GM13977 (cell line): ENCODE data around the gene LIMK1.
"Not testable (repeated sequence)": the region's sequence is repeated elsewhere in the genome, so short reads cannot be mapped to it uniquely, and the experiment has no call there.

Experiments used
- DNase-seq: peaks from one replicate; pipeline ENCODE4 v3.0.0; 2012; ENCODE audit warnings: low spot score
- in situ Hi-C: fragments of 300-500 bp; cut with MboI; formaldehyde crosslinking; loops from one replicate; pipeline ENCODE4 v1.12.0; 2022; ENCODE audit warnings: low sequenced_read_pairs, low pct_unique_long_range_greater_than_20kb, mixed read lengths, inconsistent platforms; ENCODE audit not compliant: unreplicated experiment
- TF ChIP-seq, protein P1 (sequence below): IDR thresholded peaks from 2 replicates; pipeline ENCODE4 v1.5.1; 2012; ENCODE audit warnings: mild to moderate bottlenecking, control low read depth; ENCODE audit not compliant: insufficient read depth; ENCODE audit errors: extremely low read depth, missing control alignments

Gene LIMK1

GRCh38 chr7:74042746-74043522 is 40.7 kb upstream of the LIMK1 start:
- in situ Hi-C loops = no loop called here
- no peak for DNase-seq
- TF ChIP-seq, protein P1, sequence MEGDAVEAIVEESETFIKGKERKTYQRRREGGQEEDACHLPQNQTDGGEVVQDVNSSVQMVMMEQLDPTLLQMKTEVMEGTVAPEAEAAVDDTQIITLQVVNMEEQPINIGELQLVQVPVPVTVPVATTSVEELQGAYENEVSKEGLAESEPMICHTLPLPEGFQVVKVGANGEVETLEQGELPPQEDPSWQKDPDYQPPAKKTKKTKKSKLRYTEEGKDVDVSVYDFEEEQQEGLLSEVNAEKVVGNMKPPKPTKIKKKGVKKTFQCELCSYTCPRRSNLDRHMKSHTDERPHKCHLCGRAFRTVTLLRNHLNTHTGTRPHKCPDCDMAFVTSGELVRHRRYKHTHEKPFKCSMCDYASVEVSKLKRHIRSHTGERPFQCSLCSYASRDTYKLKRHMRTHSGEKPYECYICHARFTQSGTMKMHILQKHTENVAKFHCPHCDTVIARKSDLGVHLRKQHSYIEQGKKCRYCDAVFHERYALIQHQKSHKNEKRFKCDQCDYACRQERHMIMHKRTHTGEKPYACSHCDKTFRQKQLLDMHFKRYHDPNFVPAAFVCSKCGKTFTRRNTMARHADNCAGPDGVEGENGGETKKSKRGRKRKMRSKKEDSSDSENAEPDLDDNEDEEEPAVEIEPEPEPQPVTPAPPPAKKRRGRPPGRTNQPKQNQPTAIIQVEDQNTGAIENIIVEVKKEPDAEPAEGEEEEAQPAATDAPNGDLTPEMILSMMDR = no peak

GRCh38 chr7:74043523-74043951 is 40.1 kb upstream of the LIMK1 start:
- no peak for DNase-seq
- TF ChIP-seq, protein P1 = no peak
- in situ Hi-C loops = no loop called here

DNA sequence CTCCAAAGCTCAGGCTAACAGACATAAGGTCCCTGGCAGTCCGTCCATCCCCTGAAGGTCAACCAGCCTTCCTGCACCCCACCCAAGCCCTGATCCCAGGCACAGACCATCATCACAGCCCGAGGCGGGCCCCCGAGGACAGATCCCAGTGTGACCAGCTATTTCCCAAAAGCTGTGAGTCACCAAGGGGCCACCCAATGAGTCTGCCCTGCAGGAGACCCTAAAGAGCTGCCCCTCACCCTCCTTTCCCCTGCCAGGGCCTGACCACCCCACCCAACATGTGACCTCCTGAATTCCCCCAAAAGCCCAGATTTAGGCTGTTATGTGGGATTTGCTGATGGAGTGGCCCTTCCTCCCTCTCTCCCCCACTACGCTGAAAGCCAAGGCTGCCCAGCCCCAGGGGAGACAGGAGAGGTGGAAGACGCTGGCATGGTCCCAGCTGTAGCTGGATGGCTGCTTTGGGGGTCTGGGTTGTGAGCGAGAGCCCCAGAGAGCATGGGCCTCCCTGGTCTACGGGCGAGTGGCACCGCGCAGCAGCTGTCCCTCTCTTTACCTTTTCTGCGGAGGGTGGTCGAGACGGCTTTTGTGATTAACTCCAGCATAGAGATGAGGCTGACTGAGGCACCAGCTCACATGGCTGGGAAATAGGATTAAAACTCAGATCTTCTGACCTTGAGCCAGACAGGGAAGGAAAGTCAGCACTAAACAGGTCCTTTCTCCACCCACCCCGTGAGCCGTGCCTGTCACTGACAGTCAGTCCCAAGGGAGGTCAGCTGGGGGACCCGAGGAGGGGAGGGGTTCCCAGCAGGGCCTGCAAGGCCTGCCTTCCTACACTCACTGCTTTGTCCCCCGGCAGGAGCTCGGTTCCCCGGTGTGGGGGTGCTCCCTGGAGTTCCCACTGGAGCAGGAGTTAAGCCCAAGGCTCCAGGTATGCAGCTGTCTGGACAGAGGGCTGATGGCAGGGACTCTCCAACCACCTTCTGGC is 38.9 kb upstream of the LIMK1 start:
- in situ Hi-C loops = no loop called here
- DNase-seq = no peak
- TF ChIP-seq, protein P1 = no peak

GRCh38 chr7:74046581-74046980 is 37.0 kb upstream of the LIMK1 start:
- DNase-seq, in situ Hi-C loops: not testable (repeated sequence)

DNA sequence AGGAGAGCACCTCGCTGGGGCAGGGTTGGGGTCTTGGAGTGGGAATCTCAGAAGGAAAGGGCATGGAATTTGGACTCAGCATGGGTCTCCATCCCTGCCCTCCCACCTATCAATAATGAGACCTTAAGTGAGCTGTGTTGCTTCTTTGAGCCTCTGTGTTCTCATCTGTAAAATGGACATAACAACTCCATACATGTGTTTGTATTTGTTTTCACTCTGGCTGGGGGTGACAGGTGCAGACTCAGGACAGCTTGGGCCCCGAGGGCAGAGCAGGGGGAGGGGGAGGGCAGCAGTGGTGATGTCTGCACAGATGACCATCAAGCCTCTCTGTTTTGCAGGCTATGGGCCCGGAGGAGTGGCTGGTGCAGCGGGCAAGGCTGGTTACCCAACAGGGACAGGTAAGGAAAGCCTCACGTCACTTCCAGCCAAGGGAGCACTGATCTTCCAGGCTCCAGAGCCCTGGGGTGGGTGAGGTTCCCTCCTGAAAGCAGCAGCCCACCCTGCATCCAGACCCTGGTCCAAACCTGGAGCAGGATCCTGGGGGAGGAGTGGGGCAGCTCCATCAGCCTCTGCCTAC is 35.7 kb upstream of the LIMK1 start:
- TF ChIP-seq, protein P1 = no peak
- DNase-seq = no peak
- in situ Hi-C loops = no loop called here

GRCh38 chr7:74048999-74049599 is 34.5 kb upstream of the LIMK1 start:
- TF ChIP-seq, protein P1 = no peak
- DNase-seq = no peak
- in situ Hi-C loops = no loop called here
